MG63 (cell line): Measurements from ENCODE around the gene NKAPL. TPM values are rescaled to one million over a fixed set of nuclear protein-coding genes. Genes with fewer than 3 reads are reported as not detected.
"Not testable (repeated sequence)": the region's sequence is repeated elsewhere in the genome, so short reads cannot be mapped to it uniquely, and the experiment has no call there.

ENCODE experiments used
- DNase-seq: peaks from one replicate; pipeline ENCODE4 v3.0.0-alpha.2; 2020
- H3K27me3 ChIP-seq: fragments of 250-450 bp; sonication (Bioruptor Pico); 2 replicates; pipeline ENCODE4 v1.5.1; 2020; ENCODE audit warnings: mild to moderate bottlenecking, moderate library complexity
- H3K36me3 ChIP-seq: fragments of 250-450 bp; sonication (Bioruptor Pico); 2 replicates; pipeline ENCODE4 v1.5.1; 2020; ENCODE audit warnings: mild to moderate bottlenecking, moderate library complexity
- H3K4me3 ChIP-seq: fragments of 250-450 bp; sonication (Bioruptor Pico); 2 replicates; pipeline ENCODE4 v1.5.1; 2020; ENCODE audit warnings: mild to moderate bottlenecking, moderate library complexity
- H3K9me3 ChIP-seq: fragments of 250-450 bp; sonication (Bioruptor Pico); 2 replicates; pipeline ENCODE4 v1.5.1; 2020; ENCODE audit warnings: mild to moderate bottlenecking, moderate library complexity
- total RNA-seq: library from RNA; depleted of rRNA; stranded (reverse); fragments of >200 nt; shearing (Covaris generic); gene quantifications from 2 replicates; pipeline ENCODE4 v1.2.3, GENCODE V29; 2014; ENCODE audit warnings: low replicate concordance; rRNA removed

The NKAPL gene
- total RNA-seq, 1 experiment from 2014 or later = not detected

- Histone ChIP-seq H3K36me3 (peaks cover 7% of the 10 kb centered on the region; the same call in 1 of the 2 replicates), H3K27me3 (no peaks in the 10 kb centered on the region), H3K9me3 (peaks cover 2% of the 10 kb centered on the region), H3K4me3 (no peak overlapping the region)
- DNase-seq = peak; percentile 32
These were observed 10.4 kb downstream of the NKAPL start for GRCh38 chr6:28269492-28269891.

- DNase-seq = no peak
- Histone ChIP-seq H3K4me3 (no peak overlapping the region), H3K36me3 (peaks cover 12% of the 10 kb centered on the region), H3K27me3 (no peaks in the 10 kb centered on the region), H3K9me3 (no peaks in the 10 kb centered on the region)
These were observed 15.8 kb downstream of the NKAPL start for GRCh38 chr6:28274888-28275287.

- Histone ChIP-seq H3K27me3 (no peaks in the 10 kb centered on the region), H3K9me3 (no peaks in the 10 kb centered on the region), H3K36me3 (peaks cover 8% of the 10 kb centered on the region), H3K4me3 (no peak overlapping the region)
- DNase-seq = no peak
These were observed 18.6 kb downstream of the NKAPL start for GRCh38 chr6:28277746-28278145.

GRCh38 chr6:28280595-28281287, 21.6 kb downstream of the NKAPL start:
- DNase-seq = no peak
- Histone ChIP-seq H3K9me3 (0 out of 2 replicates have a peak, but pooled peaks cover 4% of the 10 kb centered on the region), H3K27me3 (no peaks in the 10 kb centered on the region), H3K36me3 (peaks cover 11% of the 10 kb centered on the region), H3K4me3 (peak overlapping the region; percentile 67)

GRCh38 chr6:28281288-28282064, 22.4 kb downstream of the NKAPL start, which contains the start of gene PGBD1:
TSS of gene PGBD1 (plus strand) at chr6:28281572. CDS start at chr6:28283814, 2,242 bp downstream.
- H3K9me3 ChIP-seq = 0 out of 2 replicates have a peak, but pooled peaks cover 4% of the 10 kb centered on the region
- peak; percentile 81 for DNase-seq
- peaks cover 11% of the 10 kb centered on the region for H3K36me3 ChIP-seq
- H3K27me3 ChIP-seq = no peaks in the 10 kb centered on the region
- peak within 1 kb of the TSS; percentile 67 for H3K4me3 ChIP-seq

- DNase-seq = no peak
- no peak overlapping the region for H3K4me3 ChIP-seq
- no peaks in the 10 kb centered on the region for H3K27me3 ChIP-seq
- H3K9me3 ChIP-seq = 0 out of 2 replicates have a peak, but pooled peaks cover 4% of the 10 kb centered on the region
- H3K36me3 ChIP-seq = peaks cover 16% of the 10 kb centered on the region
These were observed 23.8 kb downstream of the NKAPL start for GRCh38 chr6:28282926-28283325.

- DNase-seq = no peak
- Histone ChIP-seq H3K36me3 (peaks cover 13% of the 10 kb centered on the region), H3K27me3 (no peaks in the 10 kb centered on the region), H3K9me3 (no peaks in the 10 kb centered on the region), H3K4me3 (no peak overlapping the region)
These were observed 32.5 kb downstream of the NKAPL start for GRCh38 chr6:28291573-28291972.

- no peak for DNase-seq
- no peak overlapping the region for H3K4me3 ChIP-seq
- H3K9me3 ChIP-seq = no peaks in the 10 kb centered on the region
- H3K27me3 ChIP-seq = no peaks in the 10 kb centered on the region
- no peaks in the 10 kb centered on the region for H3K36me3 ChIP-seq
These were observed 36.2 kb downstream of the NKAPL start for GRCh38 chr6:28295326-28295725.

GRCh38 chr6:28296520-28297060, 37.5 kb downstream of the NKAPL start:
- no peaks in the 10 kb centered on the region for H3K9me3 ChIP-seq
- no peak for DNase-seq
- H3K36me3 ChIP-seq = no peaks in the 10 kb centered on the region
- H3K4me3 ChIP-seq = no peak overlapping the region
- no peaks in the 10 kb centered on the region for H3K27me3 ChIP-seq

GRCh38 chr6:28303570-28303969, 44.5 kb downstream of the NKAPL start:
- Histone ChIP-seq H3K9me3 (no peaks in the 10 kb centered on the region), H3K4me3 (no peak overlapping the region), H3K36me3 (no peaks in the 10 kb centered on the region), H3K27me3 (no peaks in the 10 kb centered on the region)
- DNase-seq = no peak

- not testable (repeated sequence) for DNase-seq, H3K36me3 ChIP-seq, H3K27me3 ChIP-seq, H3K9me3 ChIP-seq, H3K4me3 ChIP-seq
These were observed 47.3 kb downstream of the NKAPL start for GRCh38 chr6:28306363-28306762.

Other genes starting within 250 kb of the NKAPL start
- gene ZNF165, start 178.7 kb upstream of the NKAPL start, total RNA-seq = 0.49 TPM in 1 of 2 replicates, not detected in the other
- 1.3 and 1.7 TPM in 2 replicates for gene ZSCAN16, start 134.7 kb upstream of the NKAPL start, total RNA-seq
- 3.2 and 6.0 TPM in 2 replicates for gene ZKSCAN8, start 117.4 kb upstream of the NKAPL start, total RNA-seq
- gene ZSCAN9, start 34.0 kb upstream of the NKAPL start, total RNA-seq = 3.1 and 6.8 TPM in 2 replicates
- gene ZKSCAN4, start 7.0 kb upstream of the NKAPL start, total RNA-seq = 0.59 and 2.6 TPM in 2 replicates
- 9.2 and 20.0 TPM in 2 replicates for gene ZSCAN26, start 7.8 kb downstream of the NKAPL start, total RNA-seq
- gene PGBD1, start 22.3 kb downstream of the NKAPL start, total RNA-seq = 4.6 and 9.3 TPM in 2 replicates
- 26.2 and 34.9 TPM in 2 replicates for gene ZSCAN31, start 76.9 kb downstream of the NKAPL start, total RNA-seq
- 0.39 and 1.5 TPM in 2 replicates for gene ZKSCAN3, start 90.7 kb downstream of the NKAPL start, total RNA-seq
- gene ZSCAN12, start 140.4 kb downstream of the NKAPL start, total RNA-seq = 0.64 and 0.95 TPM in 2 replicates
- gene ZSCAN23, start 184.2 kb downstream of the NKAPL start, total RNA-seq = 0.59 and 2.0 TPM in 2 replicates